Colon (tissue), 2 donors: ENCODE data around the gene BAHCC1.

ENCODE experiments used
- FAIRE-seq: peaks from 2 replicates; lab custom pipeline; 2012; peaks lifted over from hg19 to GRCh38; lab: Jason Lieb, UNC
- donor health status: control.
- donor health status: control.

The BAHCC1 gene

DNA sequence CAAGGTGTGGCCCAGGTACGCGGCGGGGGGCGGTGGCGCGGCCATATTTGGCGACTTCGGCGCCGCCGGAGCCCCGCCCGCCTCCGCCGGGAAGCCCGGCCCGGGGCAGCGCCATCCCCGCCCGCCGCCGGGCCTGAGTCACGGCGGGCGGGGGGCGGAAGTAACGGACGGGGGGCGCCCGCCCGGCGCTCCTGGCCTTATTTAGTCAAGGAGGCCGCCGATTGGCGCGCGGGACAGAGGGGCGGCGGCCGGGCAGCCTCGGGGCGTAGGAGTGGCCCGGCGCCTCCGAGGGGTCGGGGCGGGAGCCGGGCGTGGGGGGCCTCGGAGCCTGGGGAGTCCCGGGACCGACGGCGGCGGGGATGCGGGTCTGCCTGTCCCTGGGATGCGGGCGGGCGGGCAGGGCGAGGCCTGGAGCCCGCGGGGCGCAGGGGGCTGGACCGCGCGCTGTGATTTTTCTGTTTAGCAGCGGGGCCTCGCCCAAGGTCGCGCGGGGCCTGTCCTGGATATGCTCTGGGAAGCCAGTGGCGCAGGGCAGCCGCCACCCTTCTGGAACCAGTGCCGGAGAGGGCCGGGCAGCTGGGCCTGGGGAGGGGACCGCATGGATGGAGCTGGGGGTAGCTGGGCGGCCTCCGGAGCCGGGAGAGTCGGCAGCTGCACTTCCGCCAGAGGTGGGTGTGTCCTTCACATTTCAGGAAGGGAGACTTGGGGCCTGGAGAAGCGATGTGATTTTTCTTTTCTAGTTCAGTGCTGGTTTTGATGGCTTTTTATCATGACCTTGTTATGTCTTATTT lies 119.7 kb downstream of the BAHCC1 start:
- no peak for FAIRE-seq

DNA sequence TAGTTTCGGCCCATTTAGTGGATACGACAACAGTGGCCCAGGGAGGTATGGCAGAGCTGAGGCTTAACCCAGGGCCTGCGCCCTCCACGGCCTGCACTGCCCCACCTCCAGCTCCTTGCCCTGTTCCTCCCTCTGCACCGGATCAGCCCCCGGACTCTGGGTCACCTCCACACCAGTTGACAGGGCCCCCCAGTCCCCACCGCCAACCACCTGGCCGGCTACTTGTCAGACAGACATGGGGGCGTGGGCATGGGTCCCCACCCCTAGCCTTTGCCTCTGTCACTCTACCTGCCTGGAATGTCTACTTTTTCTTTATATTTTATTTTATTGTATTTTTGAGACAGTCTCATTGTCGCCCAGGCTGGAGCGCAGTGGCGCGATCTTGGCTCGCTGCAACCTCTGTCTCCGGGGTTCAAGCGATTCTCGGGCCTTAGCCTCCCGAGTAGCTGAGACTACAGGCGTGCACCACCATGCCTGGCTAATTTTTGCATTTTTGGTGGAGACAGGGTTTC lies 120.3 kb downstream of the BAHCC1 start:
- no peak for FAIRE-seq
